Thymus (tissue), 11 donors: ENCODE data around the gene BUD13. TPM values are rescaled to one million over a fixed set of nuclear protein-coding genes. Genes with fewer than 3 reads are reported as not detected.

ENCODE experiments used
- DNase-seq, 9 donors: peaks; one replicate each; pipeline ENCODE4 v3.0.0-alpha.2; 2013; ENCODE audit warnings: low spot score in 9 of 9, low read depth in 6 of 9, missing footprints in 1 of 9
- H3K27ac ChIP-seq, 2 donors: one replicate each; pipeline ENCODE4 v1.5.1; 2013; ENCODE audit warnings: control low read depth in 1 of 2, low read depth in 1 of 2, low read length in 1 of 2, mild to moderate bottlenecking in 1 of 2, moderate library complexity in 1 of 2
- H3K27me3 ChIP-seq, 2 donors: one replicate each; pipeline ENCODE4 v1.5.1; 2013; ENCODE audit warnings: low read length in 1 of 2; ENCODE audit not compliant: control insufficient read depth in 2 of 2, insufficient read depth in 1 of 2
- H3K36me3 ChIP-seq, 2 donors: one replicate each; pipeline ENCODE4 v1.5.1; 2013; ENCODE audit warnings: low read length in 1 of 2, mild to moderate bottlenecking in 1 of 2, moderate library complexity in 1 of 2; ENCODE audit not compliant: control insufficient read depth in 2 of 2, insufficient read depth in 2 of 2
- H3K4me1 ChIP-seq, 2 donors: one replicate each; pipeline ENCODE4 v1.5.1; 2013; ENCODE audit warnings: low read length in 2 of 2; ENCODE audit not compliant: control insufficient read depth in 2 of 2, insufficient read depth in 2 of 2
- H3K4me3 ChIP-seq, 2 donors: one replicate each; pipeline ENCODE4 v1.5.1; 2013; ENCODE audit warnings: low read length in 2 of 2, control low read depth in 1 of 2, mild to moderate bottlenecking in 1 of 2
- H3K9me3 ChIP-seq, 2 donors: one replicate each; pipeline ENCODE4 v1.5.1; 2013; ENCODE audit warnings: low read length in 1 of 2, mild to moderate bottlenecking in 1 of 2; ENCODE audit not compliant: control insufficient read depth in 2 of 2, insufficient read depth in 1 of 2
- WGBS: extraction: QIAGEN DNeasy Blood & Tissue Kit; methylation state at CpG from one replicate; pipeline ENCODE4 v1.1.7; 2013; 5-methylcytosine and 5-hydroxymethylcytosine counted together
- polyA plus RNA-seq: library from polyadenylated mRNA; stranded (reverse); fragments of 200-250 nt; gene quantifications from one replicate; pipeline ENCODE4 v1.2.3, GENCODE V29; 2013
- total RNA-seq: library from RNA; stranded (reverse); fragments of 120-200 nt; gene quantifications from one replicate; pipeline ENCODE4 v1.2.4, GENCODE V29; 2013
- donor health status: healthy.

BUD13 gene
- total and polyA plus RNA-seq, 2 donors: 18.1 to 36.9 TPM

DNA sequence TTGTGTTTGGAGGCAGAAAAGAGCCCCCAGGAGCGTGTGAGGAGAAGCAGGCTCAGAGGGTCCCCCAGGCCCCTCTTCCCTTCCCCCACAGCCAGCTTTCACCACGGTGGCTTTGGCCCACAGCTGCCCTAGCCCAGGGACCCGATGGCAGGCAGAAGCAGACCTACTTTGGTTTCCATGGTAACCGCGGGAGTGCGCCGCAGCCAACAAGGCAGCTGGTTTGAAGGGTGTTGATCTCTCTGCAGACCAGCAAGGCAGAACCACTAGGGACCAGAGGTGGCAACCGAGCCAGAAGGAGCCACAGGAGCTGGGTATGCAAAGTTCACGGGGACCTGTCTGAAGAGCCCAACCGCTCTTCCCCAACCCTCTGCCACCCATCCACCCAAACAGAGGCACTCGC is 69.4 kb downstream of the BUD13 start:
- 40% methylated on average over 11 of the region's 11 CpGs for WGBS
- peaks cover 3 to 29% of the 10 kb centered on the region in 2 donors for H3K27me3 ChIP-seq
- peak; percentile 45 to 90 (median 64) for DNase-seq

DNA sequence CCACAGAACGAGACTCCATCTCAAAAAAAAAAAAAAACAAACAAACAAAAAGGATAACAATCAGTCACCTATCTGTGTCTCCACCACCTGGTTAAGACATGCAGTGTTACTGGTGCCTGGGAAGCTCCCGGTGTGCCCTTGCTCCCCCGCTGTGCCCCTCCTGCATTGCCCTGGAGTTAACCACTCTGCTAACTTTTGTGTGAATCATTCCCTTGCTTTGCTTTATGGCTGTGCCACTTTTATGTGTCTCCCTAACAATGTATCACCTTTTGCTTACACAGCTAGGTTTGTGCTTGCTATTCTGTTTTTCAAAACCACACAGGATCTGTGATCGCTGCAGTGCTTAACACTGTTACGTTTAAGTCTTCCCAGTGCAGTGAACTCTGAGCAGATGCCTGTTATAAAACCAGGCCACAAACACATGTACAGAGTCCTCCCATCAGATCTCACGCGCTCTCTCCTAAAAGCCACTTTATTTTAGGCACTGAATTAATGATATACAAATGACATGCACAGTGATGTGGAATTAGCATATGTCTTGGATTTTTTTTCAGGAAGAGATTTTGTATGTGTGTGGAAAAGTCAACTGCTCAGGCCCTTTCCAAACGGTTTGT is 69.9 kb downstream of the BUD13 start:
- peak; percentile 21 to 79 (median 45) for DNase-seq
- H3K9me3 ChIP-seq: no peaks in the 10 kb centered on the region
- peak overlapping the region; percentile 58 to 93 for H3K27ac ChIP-seq
- 74% methylated on average over 8 of the region's 8 CpGs for WGBS
- H3K27me3 ChIP-seq: peaks cover 3 to 24% of the 10 kb centered on the region in 2 donors
- H3K36me3 ChIP-seq: no peaks in the 10 kb centered on the region
- H3K4me3 ChIP-seq: peak overlapping the region in 1 of 2 donors; percentile 26
- peaks cover 10 to 34% of the 10 kb centered on the region in 2 donors for H3K4me1 ChIP-seq

More for the DNA sequence above, 69.4 kb downstream of the BUD13 start:
- Histone ChIP-seq H3K9me3 (no peaks in the 10 kb centered on the region), H3K4me3 (peak overlapping the region in 1 of 2 donors; percentile 26), H3K27ac (peak overlapping the region in 1 of 2 donors; percentile 93), H3K36me3 (no peaks in the 10 kb centered on the region), H3K4me1 (peaks cover 10 to 34% of the 10 kb centered on the region in 2 donors)

DNA sequence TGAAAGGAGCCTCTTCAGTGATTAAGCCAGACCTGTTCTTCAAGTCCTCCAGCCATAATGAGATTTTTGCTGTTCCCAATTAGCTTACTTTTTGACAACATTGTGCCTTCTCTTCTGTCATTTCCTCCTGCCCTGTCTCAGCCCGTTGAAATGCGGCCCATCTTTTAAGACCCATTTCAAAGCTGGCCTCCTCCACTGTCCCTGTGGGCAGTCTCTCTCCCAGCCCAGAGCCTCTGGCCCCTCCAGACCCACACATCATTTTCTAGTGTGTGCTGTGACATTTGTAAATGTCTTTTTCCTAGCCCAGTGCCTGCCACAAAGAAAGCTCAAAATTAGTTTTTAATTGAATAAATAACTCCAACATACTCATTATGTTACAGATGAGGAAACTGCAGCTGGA is 70.9 kb downstream of the BUD13 start:
- H3K4me3 ChIP-seq: no peak overlapping the region
- H3K27me3 ChIP-seq: peaks cover 0 to 18% of the 10 kb centered on the region in 2 donors
- no peaks in the 10 kb centered on the region for H3K36me3 ChIP-seq
- 82% methylated on average over 2 of the region's 2 CpGs for WGBS
- no peaks in the 10 kb centered on the region for H3K9me3 ChIP-seq
- DNase-seq: no peak
- peaks cover 10 to 30% of the 10 kb centered on the region in 2 donors for H3K4me1 ChIP-seq
- H3K27ac ChIP-seq: peak overlapping the region in 1 of 2 donors; percentile 93

DNA sequence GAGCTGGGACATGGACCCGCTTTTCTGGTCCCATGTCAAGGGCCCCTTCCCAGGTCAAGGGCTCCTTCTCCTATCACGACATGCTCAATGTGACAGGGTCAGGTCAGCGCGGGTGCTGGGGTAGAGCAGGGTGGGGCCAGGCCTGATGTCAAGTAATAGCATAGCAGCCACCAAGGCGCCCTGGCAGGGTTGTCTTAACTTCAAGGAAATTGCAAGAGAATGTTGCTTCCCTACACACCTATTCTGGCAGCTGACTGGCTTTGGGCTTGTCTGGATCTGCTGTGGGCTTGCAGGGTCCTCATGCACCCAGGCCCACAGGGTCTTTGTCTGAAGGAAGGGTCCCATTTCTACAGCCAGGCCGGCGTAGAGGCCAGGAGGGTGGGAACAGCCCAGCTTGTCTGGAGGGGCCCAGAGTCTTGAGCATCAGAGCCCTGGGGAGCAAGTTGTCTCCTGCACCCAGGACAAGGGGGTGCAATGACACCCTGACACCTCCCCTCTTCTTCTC is 71.4 kb downstream of the BUD13 start:
- peaks cover 2 to 14% of the 10 kb centered on the region in 2 donors for H3K27me3 ChIP-seq
- no peaks in the 10 kb centered on the region for H3K9me3 ChIP-seq
- DNase-seq: no peak
- no peak overlapping the region for H3K4me3 ChIP-seq
- H3K36me3 ChIP-seq: no peaks in the 10 kb centered on the region
- WGBS: 95% methylated on average over 7 of the region's 7 CpGs
- H3K4me1 ChIP-seq: peaks cover 10 to 28% of the 10 kb centered on the region in 2 donors
- H3K27ac ChIP-seq: no peak overlapping the region

DNA sequence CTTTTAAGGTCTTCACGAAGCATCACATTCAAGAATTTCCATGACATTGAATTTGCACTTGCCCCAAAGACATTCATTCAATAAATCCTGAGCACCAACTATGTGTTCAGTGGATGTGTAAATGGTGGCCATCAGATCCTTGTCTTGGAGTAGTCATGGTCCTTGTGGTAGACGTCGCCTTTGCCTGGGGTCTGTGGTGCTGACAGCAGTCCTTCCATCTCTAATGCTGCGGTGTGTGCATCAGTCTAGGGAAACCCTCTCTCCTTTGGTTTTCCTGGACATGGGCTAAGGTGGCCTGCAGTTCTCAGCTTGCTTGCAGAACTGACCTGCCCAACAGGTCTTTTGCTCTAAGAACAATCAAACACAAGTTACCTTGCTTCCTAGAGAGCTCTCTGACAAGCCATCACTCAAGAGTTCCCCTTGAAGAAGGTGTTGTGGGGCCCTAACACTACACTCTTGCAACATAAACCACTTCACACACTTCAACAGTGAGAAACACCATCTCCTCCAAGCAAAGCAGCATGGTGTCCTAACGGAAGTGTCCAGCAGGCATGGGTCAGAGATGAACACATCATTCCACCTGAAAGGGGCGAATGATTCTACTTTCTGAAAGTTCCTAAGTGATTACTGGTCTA is 72.1 kb downstream of the BUD13 start:
- H3K36me3 ChIP-seq: no peaks in the 10 kb centered on the region
- no peak overlapping the region for H3K4me3 ChIP-seq
- peaks cover 2 to 11% of the 10 kb centered on the region in 2 donors for H3K27me3 ChIP-seq
- no peak for DNase-seq
- WGBS: 97% methylated on average over 6 of the region's 6 CpGs
- H3K27ac ChIP-seq: no peak overlapping the region
- peaks cover 10 to 28% of the 10 kb centered on the region in 2 donors for H3K4me1 ChIP-seq
- H3K9me3 ChIP-seq: no peaks in the 10 kb centered on the region

Other genes starting within 250 kb of the BUD13 start
- gene ZPR1, start 15.0 kb upstream of the BUD13 start, total RNA-seq: 37.2 TPM
- gene ZPR1, start 15.0 kb upstream of the BUD13 start, polyA plus RNA-seq: 21.3 TPM
- gene APOA5, start 18.9 kb upstream of the BUD13 start, total RNA-seq: 0.05 TPM
- 0.07 TPM for gene APOA5, start 18.9 kb upstream of the BUD13 start, polyA plus RNA-seq
- gene APOA4, start 50.3 kb upstream of the BUD13 start, total RNA-seq: 1.7 TPM
- 3.2 TPM for gene APOA4, start 50.3 kb upstream of the BUD13 start, polyA plus RNA-seq
- gene APOC3, start 56.9 kb upstream of the BUD13 start, total RNA-seq: 1.1 TPM
- 9.8 TPM for gene APOC3, start 56.9 kb upstream of the BUD13 start, polyA plus RNA-seq
- 2.3 TPM for gene APOA1, start 64.6 kb upstream of the BUD13 start, total RNA-seq
- gene APOA1, start 64.6 kb upstream of the BUD13 start, polyA plus RNA-seq: 12.3 TPM